SK-N-SH (cell line): ENCODE measurements around the gene MYADML2.

Experiments used
- FOXM1 ChIP-seq: IDR thresholded peaks from 2 replicates; pipeline ENCODE4 v1.4.0; 2012; ENCODE audit warnings: low read depth, mild to moderate bottlenecking
- GATA2 ChIP-seq: sonication (generic); formaldehyde crosslinking; IDR thresholded peaks from 2 replicates; pipeline ENCODE4 v1.5.0; 2020; ENCODE audit warnings: mild to moderate bottlenecking, missing genetic modification reagents
- RAD21 ChIP-seq: IDR thresholded peaks from 2 replicates; pipeline ENCODE4 v1.6.1; 2012; ENCODE audit warnings: mild to moderate bottlenecking, low read length
- TCF12 ChIP-seq: IDR thresholded peaks from 2 replicates; pipeline ENCODE4 v1.4.0; 2012
- TF ChIP-seq, protein P1 (sequence below): fragments of 200-600 bp; sonication (generic); IDR thresholded peaks from 2 replicates; pipeline ENCODE4 v1.6.1; 2017; ENCODE audit warnings: antibody characterized with exemption, mild to moderate bottlenecking, moderate library complexity
- TF ChIP-seq, protein P2 (sequence below): IDR thresholded peaks from 2 replicates; pipeline ENCODE4 v1.4.0; 2012; ENCODE audit warnings: low read depth, borderline replicate concordance

DNA sequence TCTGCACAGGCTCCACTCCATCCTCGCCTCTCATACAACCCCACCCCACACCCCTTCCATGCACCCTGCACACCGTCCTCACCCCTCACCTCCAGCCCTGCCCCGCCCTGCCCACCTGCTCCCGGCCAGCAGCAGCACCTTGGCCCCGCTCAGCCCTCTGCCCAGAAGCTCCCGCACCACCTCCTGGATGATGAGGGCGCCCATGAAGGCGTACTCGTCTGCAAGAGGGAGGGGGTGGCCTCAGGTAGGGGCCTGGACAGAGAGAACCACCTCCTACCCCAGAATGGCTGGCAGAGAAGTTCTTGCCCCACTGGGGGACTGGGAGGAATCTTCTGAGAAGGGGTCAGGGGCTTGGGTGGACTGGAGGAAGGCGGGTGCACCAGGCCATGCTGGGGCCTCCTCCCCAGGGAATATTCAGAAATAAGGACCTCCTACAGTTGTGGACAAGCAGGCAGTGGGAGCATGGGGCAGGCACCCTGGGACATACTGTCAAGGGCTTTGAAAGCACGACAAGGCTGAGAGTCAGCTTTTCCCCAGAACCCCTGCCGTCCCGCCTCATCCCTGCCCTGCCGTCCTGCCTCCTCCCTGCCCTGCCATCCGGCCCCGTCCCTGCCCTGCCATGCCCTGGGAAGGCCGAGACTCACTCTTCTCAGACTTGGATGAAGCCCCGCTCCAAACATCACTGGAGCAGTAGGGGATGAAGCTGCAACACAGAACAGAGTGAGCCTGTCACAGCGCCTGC, 10.8 kb upstream of the MYADML2 start:
- TF ChIP-seq, protein P1, sequence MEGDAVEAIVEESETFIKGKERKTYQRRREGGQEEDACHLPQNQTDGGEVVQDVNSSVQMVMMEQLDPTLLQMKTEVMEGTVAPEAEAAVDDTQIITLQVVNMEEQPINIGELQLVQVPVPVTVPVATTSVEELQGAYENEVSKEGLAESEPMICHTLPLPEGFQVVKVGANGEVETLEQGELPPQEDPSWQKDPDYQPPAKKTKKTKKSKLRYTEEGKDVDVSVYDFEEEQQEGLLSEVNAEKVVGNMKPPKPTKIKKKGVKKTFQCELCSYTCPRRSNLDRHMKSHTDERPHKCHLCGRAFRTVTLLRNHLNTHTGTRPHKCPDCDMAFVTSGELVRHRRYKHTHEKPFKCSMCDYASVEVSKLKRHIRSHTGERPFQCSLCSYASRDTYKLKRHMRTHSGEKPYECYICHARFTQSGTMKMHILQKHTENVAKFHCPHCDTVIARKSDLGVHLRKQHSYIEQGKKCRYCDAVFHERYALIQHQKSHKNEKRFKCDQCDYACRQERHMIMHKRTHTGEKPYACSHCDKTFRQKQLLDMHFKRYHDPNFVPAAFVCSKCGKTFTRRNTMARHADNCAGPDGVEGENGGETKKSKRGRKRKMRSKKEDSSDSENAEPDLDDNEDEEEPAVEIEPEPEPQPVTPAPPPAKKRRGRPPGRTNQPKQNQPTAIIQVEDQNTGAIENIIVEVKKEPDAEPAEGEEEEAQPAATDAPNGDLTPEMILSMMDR, result no peak
- no peak for TF ChIP-seq GATA2 (CRISPR knock-in tag)
- no peak for TF ChIP-seq FOXM1
- TF ChIP-seq TCF12, result no peak
- TF ChIP-seq, protein P2, sequence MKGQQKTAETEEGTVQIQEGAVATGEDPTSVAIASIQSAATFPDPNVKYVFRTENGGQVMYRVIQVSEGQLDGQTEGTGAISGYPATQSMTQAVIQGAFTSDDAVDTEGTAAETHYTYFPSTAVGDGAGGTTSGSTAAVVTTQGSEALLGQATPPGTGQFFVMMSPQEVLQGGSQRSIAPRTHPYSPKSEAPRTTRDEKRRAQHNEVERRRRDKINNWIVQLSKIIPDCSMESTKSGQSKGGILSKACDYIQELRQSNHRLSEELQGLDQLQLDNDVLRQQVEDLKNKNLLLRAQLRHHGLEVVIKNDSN, result no peak
- no peak for TF ChIP-seq RAD21
